RWPE2 (cell line): ENCODE results near the gene HES1.

ENCODE experiments used
- ATAC-seq: fragments of 200-7000 bp; cut with Tn5 transposase; 3 replicates; pipeline ENCODE4 v1.9.1; 2021; ENCODE audit warnings: low read depth
- DNase-seq: peaks from one replicate; pipeline ENCODE4 v3.0.0-alpha.2; 2020; ENCODE audit warnings: low spot score
- H3K27ac ChIP-seq: fragments of 450-650 bp; 2 replicates; pipeline ENCODE4 v1.5.1; 2017; ENCODE audit warnings: mild to moderate bottlenecking; ENCODE audit not compliant: poor library complexity, severe bottlenecking
- H3K27me3 ChIP-seq: fragments of 250-450 bp; sonication (Bioruptor Pico); 2 replicates; pipeline ENCODE4 v1.5.1; 2021; ENCODE audit warnings: mild to moderate bottlenecking, moderate library complexity; ENCODE audit not compliant: insufficient read depth, poor library complexity, severe bottlenecking
- H3K36me3 ChIP-seq: fragments of 250-450 bp; sonication (Bioruptor Pico); 2 replicates; pipeline ENCODE4 v1.5.1; 2020; ENCODE audit warnings: low read depth, mild to moderate bottlenecking, moderate library complexity
- H3K4me1 ChIP-seq: fragments of 250-450 bp; sonication (Bioruptor Pico); 2 replicates; pipeline ENCODE4 v1.5.1; 2021; ENCODE audit warnings: mild to moderate bottlenecking, moderate library complexity; ENCODE audit not compliant: insufficient read depth, poor library complexity, severe bottlenecking
- H3K4me3 ChIP-seq: fragments of 250-450 bp; sonication (Bioruptor Pico); 2 replicates; pipeline ENCODE4 v1.5.1; 2021; ENCODE audit warnings: mild to moderate bottlenecking, moderate library complexity; ENCODE audit not compliant: severe bottlenecking
- H3K9me3 ChIP-seq: fragments of 250-450 bp; sonication (Bioruptor Pico); 2 replicates; pipeline ENCODE4 v1.5.1; 2021; ENCODE audit warnings: mild to moderate bottlenecking, moderate library complexity; ENCODE audit not compliant: severe bottlenecking
- TF ChIP-seq, protein P1 (sequence below): fragments of 450-650 bp; IDR thresholded peaks from one replicate; pipeline ENCODE4 v1.5.1; 2017; ENCODE audit warnings: mild to moderate bottlenecking, moderate library complexity; ENCODE audit not compliant: poor library complexity, severe bottlenecking

Gene HES1

DNA sequence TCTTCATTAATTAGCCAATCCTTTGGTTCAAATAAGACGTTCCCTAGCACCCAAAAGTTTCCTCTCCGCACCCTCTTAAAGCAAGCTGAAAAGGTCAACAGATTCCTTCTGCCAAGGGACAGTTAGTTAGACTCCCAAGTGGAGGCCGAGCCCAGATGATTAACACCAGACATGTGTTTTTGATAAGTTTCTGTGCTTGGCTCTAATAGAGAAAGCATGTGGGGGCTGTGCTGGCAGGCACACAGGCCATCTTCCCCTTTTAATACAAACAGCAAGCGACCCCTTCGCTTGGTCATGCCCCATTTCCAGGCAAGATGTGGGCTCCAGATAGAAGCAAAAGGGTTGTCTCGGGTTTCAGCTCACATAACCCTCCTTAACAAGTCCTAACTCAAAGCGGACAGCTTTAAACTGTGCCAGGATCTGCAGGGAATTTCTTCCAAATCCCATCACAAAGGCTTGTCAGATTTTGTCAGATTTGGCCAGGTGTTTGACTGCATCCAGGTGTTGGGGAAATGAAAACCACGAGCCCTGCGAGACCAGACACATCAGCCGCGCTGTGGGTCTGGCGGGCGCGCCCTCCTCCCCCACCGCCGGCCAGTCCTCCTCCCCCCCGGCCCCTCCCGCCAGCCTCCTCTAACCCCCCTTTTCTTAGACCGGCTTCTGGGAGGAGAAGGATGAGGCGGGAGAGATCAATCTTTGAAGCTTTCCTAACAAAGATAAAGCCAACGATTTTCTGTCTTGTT lies 3.3 kb downstream of the HES1 start:
- Histone ChIP-seq H3K27ac (peak overlapping the region; percentile 99), H3K36me3 (peaks cover 24% of the 10 kb centered on the region), H3K27me3 (no peaks in the 10 kb centered on the region), H3K4me1 (peaks cover 37% of the 10 kb centered on the region), H3K9me3 (no peaks in the 10 kb centered on the region), H3K4me3 (peak overlapping the region; percentile 77)
- DNase-seq, result peak; percentile 79
- TF ChIP-seq, protein P1, sequence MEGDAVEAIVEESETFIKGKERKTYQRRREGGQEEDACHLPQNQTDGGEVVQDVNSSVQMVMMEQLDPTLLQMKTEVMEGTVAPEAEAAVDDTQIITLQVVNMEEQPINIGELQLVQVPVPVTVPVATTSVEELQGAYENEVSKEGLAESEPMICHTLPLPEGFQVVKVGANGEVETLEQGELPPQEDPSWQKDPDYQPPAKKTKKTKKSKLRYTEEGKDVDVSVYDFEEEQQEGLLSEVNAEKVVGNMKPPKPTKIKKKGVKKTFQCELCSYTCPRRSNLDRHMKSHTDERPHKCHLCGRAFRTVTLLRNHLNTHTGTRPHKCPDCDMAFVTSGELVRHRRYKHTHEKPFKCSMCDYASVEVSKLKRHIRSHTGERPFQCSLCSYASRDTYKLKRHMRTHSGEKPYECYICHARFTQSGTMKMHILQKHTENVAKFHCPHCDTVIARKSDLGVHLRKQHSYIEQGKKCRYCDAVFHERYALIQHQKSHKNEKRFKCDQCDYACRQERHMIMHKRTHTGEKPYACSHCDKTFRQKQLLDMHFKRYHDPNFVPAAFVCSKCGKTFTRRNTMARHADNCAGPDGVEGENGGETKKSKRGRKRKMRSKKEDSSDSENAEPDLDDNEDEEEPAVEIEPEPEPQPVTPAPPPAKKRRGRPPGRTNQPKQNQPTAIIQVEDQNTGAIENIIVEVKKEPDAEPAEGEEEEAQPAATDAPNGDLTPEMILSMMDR, result no peak
- ATAC-seq, result peak; percentile 23

DNA sequence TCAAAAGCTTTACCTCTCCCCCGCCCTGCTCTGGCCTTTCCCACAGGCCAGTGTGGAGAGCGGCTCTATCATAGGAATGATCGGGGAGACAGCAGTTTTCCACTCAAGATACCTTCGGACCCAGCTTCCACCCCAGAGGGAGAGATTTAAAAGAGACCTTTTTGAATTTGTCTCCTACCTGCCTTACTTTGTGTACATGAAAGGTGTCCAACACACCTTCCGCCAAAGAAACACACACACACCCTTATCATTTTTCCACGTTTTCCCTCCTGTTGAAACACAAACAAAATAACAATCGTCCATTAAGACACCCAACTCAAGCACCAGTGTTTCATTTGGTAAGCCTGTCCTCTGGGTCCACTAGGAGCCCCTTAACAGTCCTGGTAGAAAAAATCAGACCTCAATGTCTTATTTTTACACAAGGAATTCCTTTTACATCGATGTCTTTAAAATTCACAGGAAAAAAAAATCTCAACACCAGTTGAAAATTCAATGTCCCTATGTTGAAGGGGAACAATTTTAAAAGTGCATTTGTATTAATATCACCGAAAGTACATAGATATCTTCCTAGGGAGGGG lies 4.0 kb downstream of the HES1 start:
- Histone ChIP-seq H3K27ac (peak overlapping the region; percentile 99), H3K36me3 (peaks cover 24% of the 10 kb centered on the region), H3K27me3 (no peaks in the 10 kb centered on the region), H3K4me3 (no peak overlapping the region), H3K4me1 (peaks cover 37% of the 10 kb centered on the region), H3K9me3 (no peaks in the 10 kb centered on the region)
- peak; percentile 1 for ATAC-seq
- no peak for DNase-seq
- TF ChIP-seq, protein P1, result no peak

DNA sequence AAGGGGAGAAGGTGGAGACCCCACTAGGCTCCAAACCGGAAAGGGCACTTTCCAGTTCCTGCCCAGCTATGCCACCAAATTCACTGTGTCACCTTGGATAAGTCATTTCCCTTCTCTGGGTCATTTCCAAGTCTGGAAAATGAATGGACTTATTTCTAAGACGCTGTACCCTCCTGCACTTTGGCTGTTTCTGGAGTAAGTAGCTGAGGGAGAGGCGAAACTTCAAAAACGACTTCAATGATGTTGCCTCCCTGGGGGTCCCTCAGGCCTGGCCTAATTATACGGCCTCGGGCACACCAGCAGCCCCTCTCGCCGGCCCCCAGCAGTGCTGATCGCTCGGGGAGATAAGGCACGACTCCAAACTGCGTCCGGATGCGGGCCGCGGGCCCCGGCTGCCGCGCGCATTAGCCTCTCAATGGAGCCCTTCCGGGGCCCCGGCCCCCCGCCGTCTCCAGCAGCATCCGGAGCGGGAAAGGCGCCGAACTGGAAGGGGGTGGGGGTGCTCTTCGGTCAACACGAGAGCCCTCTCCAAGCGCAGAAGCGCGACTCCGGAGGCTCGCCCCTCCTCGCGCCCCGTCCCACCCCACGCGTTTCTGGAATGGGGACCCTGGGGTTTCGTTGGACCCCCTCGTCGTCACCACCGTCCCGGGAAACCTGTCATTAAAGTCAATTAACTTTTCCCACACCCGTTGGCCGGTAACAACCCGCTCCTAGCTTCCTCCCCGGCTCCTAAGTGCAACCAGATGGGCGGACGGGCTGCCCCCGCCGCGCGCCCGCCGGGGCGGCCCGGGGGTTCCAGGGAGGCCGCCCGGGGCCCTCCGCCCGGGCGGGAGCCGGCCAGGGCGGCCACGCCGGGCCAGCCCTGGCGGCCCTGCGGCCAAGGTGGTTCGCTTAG lies 4.8 kb downstream of the HES1 start:
- Histone ChIP-seq H3K27me3 (no peaks in the 10 kb centered on the region), H3K36me3 (peaks cover 24% of the 10 kb centered on the region), H3K9me3 (no peaks in the 10 kb centered on the region), H3K4me1 (peaks cover 33% of the 10 kb centered on the region), H3K4me3 (peak overlapping the region; percentile 42), H3K27ac (peak overlapping the region; percentile 99)
- ATAC-seq (peak; percentile 5; the same call in 2 of the 3 replicates), DNase-seq (peak; percentile 77)
- TF ChIP-seq, protein P1, result no peak

DNA sequence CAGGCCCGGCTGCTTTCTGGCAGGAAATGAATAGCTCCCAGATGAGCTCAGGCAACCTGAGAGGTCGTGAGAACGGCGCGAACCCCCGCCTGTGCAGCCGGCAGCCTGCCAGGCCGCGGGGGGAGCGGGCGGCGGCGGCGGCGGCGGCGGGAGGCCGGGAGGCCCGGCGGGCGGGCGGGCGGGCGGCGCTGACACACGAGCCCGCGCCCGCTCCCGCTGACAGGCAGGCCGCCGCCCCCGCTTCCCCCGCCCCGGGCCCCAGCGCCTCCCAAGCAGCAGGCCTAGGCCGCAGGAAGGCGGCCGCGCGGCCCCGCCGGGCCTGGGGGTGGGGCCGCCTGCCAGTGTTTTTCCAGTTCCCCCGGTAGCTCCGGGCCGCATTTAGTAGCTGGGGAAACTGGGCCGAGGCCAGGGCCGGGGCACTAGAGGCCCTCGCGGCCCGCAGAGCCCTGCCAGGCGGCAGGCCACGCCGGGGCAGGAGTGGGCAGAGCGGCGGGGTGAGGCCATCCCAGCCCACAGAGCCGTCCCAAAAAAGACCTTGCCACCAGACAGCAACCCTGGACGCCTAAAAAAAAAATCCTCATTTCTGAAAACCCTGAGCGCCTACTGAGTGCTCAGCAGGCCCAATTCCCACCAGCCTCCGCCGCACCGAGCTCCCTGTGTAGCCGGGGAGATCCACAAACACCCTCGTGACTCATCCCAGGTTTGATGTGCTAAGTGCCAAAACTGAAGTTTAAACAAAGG lies 5.6 kb downstream of the HES1 start:
- Histone ChIP-seq H3K4me1 (peaks cover 33% of the 10 kb centered on the region), H3K27ac (peak overlapping the region; percentile 99), H3K9me3 (no peaks in the 10 kb centered on the region), H3K27me3 (no peaks in the 10 kb centered on the region), H3K36me3 (peaks cover 20% of the 10 kb centered on the region), H3K4me3 (peak overlapping the region; percentile 42)
- ATAC-seq, result peak; percentile 34
- TF ChIP-seq, protein P1, result no peak
- peak; percentile 92 for DNase-seq
